ENCODE measurements around the gene ARHGAP12.
"Not testable (repeated sequence)": the region's sequence is repeated elsewhere in the genome, so short reads cannot be mapped to it uniquely, and the experiment has no call there.

ARHGAP12 gene

GRCh38 chr10:31896968-31897384 lies 31.7 kb downstream of the ARHGAP12 start:
- Histone ChIP-seq H3K4me1 (ENCODE audit: insufficient read depth, low read length) (peaks cover 11% of the 10 kb centered on the region), H3K36me3 (ENCODE audit: insufficient read depth, low read length) (no peaks in the 10 kb centered on the region), H3K9ac (ENCODE audit: low read depth, low read length) (no peak overlapping the region; the same call in 1 of the 2 replicates)

GRCh38 chr10:31895722-31896121 lies 32.9 kb downstream of the ARHGAP12 start:
- H3K9ac ChIP-seq (ENCODE audit: low read depth, low read length); H3K9me3 ChIP-seq (ENCODE audit: control insufficient read depth, insufficient read depth, low read length); H3K36me3 ChIP-seq (ENCODE audit: insufficient read depth, low read length): not testable (repeated sequence)
- peaks cover 11% of the 10 kb centered on the region for H3K4me1 ChIP-seq (ENCODE audit: insufficient read depth, low read length)

More at GRCh38 chr10:31896968-31897384, 31.7 kb downstream of the ARHGAP12 start:
- no peaks in the 10 kb centered on the region for H3K9me3 ChIP-seq (ENCODE audit: control insufficient read depth, insufficient read depth, low read length)

- Histone ChIP-seq H3K36me3 (ENCODE audit: insufficient read depth, low read length) (no peaks in the 10 kb centered on the region), H3K9me3 (ENCODE audit: control insufficient read depth, insufficient read depth, low read length) (no peaks in the 10 kb centered on the region), H3K9ac (ENCODE audit: low read depth, low read length) (no peak overlapping the region), H3K4me1 (ENCODE audit: insufficient read depth, low read length) (peaks cover 6% of the 10 kb centered on the region; the same call in 1 of the 2 replicates)
Observed at GRCh38 chr10:31888442-31888841, 40.2 kb downstream of the ARHGAP12 start.

- no peaks in the 10 kb centered on the region for H3K9me3 ChIP-seq (ENCODE audit: control insufficient read depth, insufficient read depth, low read length)
- H3K9ac ChIP-seq (ENCODE audit: low read depth, low read length), result no peak overlapping the region
- peaks cover 6% of the 10 kb centered on the region; the same call in 1 of the 2 replicates for H3K4me1 ChIP-seq (ENCODE audit: insufficient read depth, low read length)
- no peaks in the 10 kb centered on the region for H3K36me3 ChIP-seq (ENCODE audit: insufficient read depth, low read length)
Observed at GRCh38 chr10:31887850-31888249, 40.8 kb downstream of the ARHGAP12 start.

GRCh38 chr10:31886885-31887284 lies 41.7 kb downstream of the ARHGAP12 start:
- Histone ChIP-seq H3K36me3 (ENCODE audit: insufficient read depth, low read length) (no peaks in the 10 kb centered on the region), H3K9ac (ENCODE audit: low read depth, low read length) (no peak overlapping the region), H3K4me1 (ENCODE audit: insufficient read depth, low read length) (peaks cover 6% of the 10 kb centered on the region; the same call in 1 of the 2 replicates), H3K9me3 (ENCODE audit: control insufficient read depth, insufficient read depth, low read length) (no peaks in the 10 kb centered on the region)

GRCh38 chr10:31885971-31886370 lies 42.7 kb downstream of the ARHGAP12 start:
- H3K36me3 ChIP-seq (ENCODE audit: insufficient read depth, low read length), result no peaks in the 10 kb centered on the region
- H3K9ac ChIP-seq (ENCODE audit: low read depth, low read length), result no peak overlapping the region
- H3K9me3 ChIP-seq (ENCODE audit: control insufficient read depth, insufficient read depth, low read length), result no peaks in the 10 kb centered on the region
- H3K4me1 ChIP-seq (ENCODE audit: insufficient read depth, low read length), result peaks cover 6% of the 10 kb centered on the region; the same call in 1 of the 2 replicates

GRCh38 chr10:31884386-31884785 lies 44.2 kb downstream of the ARHGAP12 start:
- peaks cover 6% of the 10 kb centered on the region; the same call in 1 of the 2 replicates for H3K4me1 ChIP-seq (ENCODE audit: insufficient read depth, low read length)
- H3K36me3 ChIP-seq (ENCODE audit: insufficient read depth, low read length), result no peaks in the 10 kb centered on the region
- H3K9ac ChIP-seq (ENCODE audit: low read depth, low read length), result no peak overlapping the region
- no peaks in the 10 kb centered on the region for H3K9me3 ChIP-seq (ENCODE audit: control insufficient read depth, insufficient read depth, low read length)

- H3K4me1 ChIP-seq (ENCODE audit: insufficient read depth, low read length), result peaks cover 6% of the 10 kb centered on the region; the same call in 1 of the 2 replicates
- no peaks in the 10 kb centered on the region for H3K9me3 ChIP-seq (ENCODE audit: control insufficient read depth, insufficient read depth, low read length)
- H3K36me3 ChIP-seq (ENCODE audit: insufficient read depth, low read length), result no peaks in the 10 kb centered on the region
- H3K9ac ChIP-seq (ENCODE audit: low read depth, low read length), result no peak overlapping the region
Observed at GRCh38 chr10:31883397-31883796, 45.2 kb downstream of the ARHGAP12 start.

- H3K9ac ChIP-seq (ENCODE audit: low read depth, low read length), result no peak overlapping the region
- no peaks in the 10 kb centered on the region for H3K4me1 ChIP-seq (ENCODE audit: insufficient read depth, low read length)
Observed at GRCh38 chr10:31878486-31878885, 50.1 kb downstream of the ARHGAP12 start.

GRCh38 chr10:31876652-31877352 lies 51.8 kb downstream of the ARHGAP12 start:
- Histone ChIP-seq H3K36me3 (ENCODE audit: insufficient read depth, low read length) (no peaks in the 10 kb centered on the region), H3K9ac (ENCODE audit: low read depth, low read length) (no peak overlapping the region), H3K9me3 (ENCODE audit: control insufficient read depth, insufficient read depth, low read length) (no peaks in the 10 kb centered on the region), H3K4me1 (ENCODE audit: insufficient read depth, low read length) (0 out of 2 replicates have a peak, but pooled peaks cover under 1% of the 10 kb centered on the region)

More at GRCh38 chr10:31878486-31878885, 50.1 kb downstream of the ARHGAP12 start:
- Histone ChIP-seq H3K36me3 (ENCODE audit: insufficient read depth, low read length) (no peaks in the 10 kb centered on the region), H3K9me3 (ENCODE audit: control insufficient read depth, insufficient read depth, low read length) (no peaks in the 10 kb centered on the region)

- H3K36me3 ChIP-seq (ENCODE audit: insufficient read depth, low read length), result no peaks in the 10 kb centered on the region
- H3K9me3 ChIP-seq (ENCODE audit: control insufficient read depth, insufficient read depth, low read length), result no peaks in the 10 kb centered on the region
- peaks cover 12% of the 10 kb centered on the region; the same call in 1 of the 2 replicates for H3K4me1 ChIP-seq (ENCODE audit: insufficient read depth, low read length)
- H3K9ac ChIP-seq (ENCODE audit: low read depth, low read length), result no peak overlapping the region
Observed at GRCh38 chr10:31875608-31876007, 53.0 kb downstream of the ARHGAP12 start.

- Histone ChIP-seq H3K36me3 (ENCODE audit: insufficient read depth, low read length) (no peaks in the 10 kb centered on the region), H3K4me1 (ENCODE audit: insufficient read depth, low read length) (peaks cover 12% of the 10 kb centered on the region; the same call in 1 of the 2 replicates), H3K9me3 (ENCODE audit: control insufficient read depth, insufficient read depth, low read length) (no peaks in the 10 kb centered on the region), H3K9ac (ENCODE audit: low read depth, low read length) (no peak overlapping the region)
Observed at GRCh38 chr10:31873724-31874123, 54.9 kb downstream of the ARHGAP12 start.

GRCh38 chr10:31871266-31872065 lies 57.2 kb downstream of the ARHGAP12 start:
- H3K9ac ChIP-seq (ENCODE audit: low read depth, low read length), result no peak overlapping the region

GRCh38 chr10:31867646-31868045 lies 61.0 kb downstream of the ARHGAP12 start:
- Histone ChIP-seq H3K36me3 (ENCODE audit: insufficient read depth, low read length) (no peaks in the 10 kb centered on the region), H3K4me1 (ENCODE audit: insufficient read depth, low read length) (peaks cover 27% of the 10 kb centered on the region), H3K9me3 (ENCODE audit: control insufficient read depth, insufficient read depth, low read length) (no peaks in the 10 kb centered on the region), H3K9ac (ENCODE audit: low read depth, low read length) (no peak overlapping the region)

More at GRCh38 chr10:31871266-31872065, 57.2 kb downstream of the ARHGAP12 start:
- H3K9me3 ChIP-seq (ENCODE audit: control insufficient read depth, insufficient read depth, low read length), result no peaks in the 10 kb centered on the region
- peaks cover 12% of the 10 kb centered on the region; the same call in 1 of the 2 replicates for H3K4me1 ChIP-seq (ENCODE audit: insufficient read depth, low read length)
- no peaks in the 10 kb centered on the region for H3K36me3 ChIP-seq (ENCODE audit: insufficient read depth, low read length)

Data from ES-I3 (cell line).